Measurements from ENCODE around the gene AK9.

Gene AK9

GRCh38 chr6:109512271-109512817, 178.7 kb downstream of the AK9 start:
- no peak for DNase-seq (ENCODE audit: low read depth in 2 of 2)

- no peak for DNase-seq (ENCODE audit: low read depth in 2 of 2)
Measured at GRCh38 chr6:109511832-109512231, 179.2 kb downstream of the AK9 start.

GRCh38 chr6:109510358-109510757, 180.6 kb downstream of the AK9 start:
- DNase-seq (ENCODE audit: low read depth in 2 of 2), result no peak

GRCh38 chr6:109508166-109508860, 182.7 kb downstream of the AK9 start:
- DNase-seq (ENCODE audit: low read depth in 2 of 2), result no peak

GRCh38 chr6:109507490-109508072, 183.4 kb downstream of the AK9 start:
- DNase-seq (ENCODE audit: low read depth in 2 of 2), result no peak

- DNase-seq (ENCODE audit: low read depth in 2 of 2), result no peak
Measured at GRCh38 chr6:109506841-109507240, 184.2 kb downstream of the AK9 start.

- DNase-seq (ENCODE audit: low read depth in 2 of 2), result no peak
Measured at GRCh38 chr6:109506314-109506713, 184.7 kb downstream of the AK9 start.

GRCh38 chr6:109503327-109504224, 187.4 kb downstream of the AK9 start:
- no peak for DNase-seq (ENCODE audit: low read depth in 2 of 2)

- no peak for DNase-seq (ENCODE audit: low read depth in 2 of 2)
Measured at GRCh38 chr6:109498936-109499335, 192.1 kb downstream of the AK9 start.

GRCh38 chr6:109498052-109498451, 192.9 kb downstream of the AK9 start:
- DNase-seq (ENCODE audit: low read depth in 2 of 2), result no peak

GRCh38 chr6:109496036-109496772, 194.8 kb downstream of the AK9 start:
- DNase-seq (ENCODE audit: low read depth in 2 of 2), result no peak

GRCh38 chr6:109493865-109494264, 197.1 kb downstream of the AK9 start:
- no peak for DNase-seq (ENCODE audit: low read depth in 2 of 2)

- DNase-seq (ENCODE audit: low read depth in 2 of 2), result no peak
Measured at GRCh38 chr6:109491207-109491938, 199.6 kb downstream of the AK9 start.

- DNase-seq (ENCODE audit: low read depth in 2 of 2), result no peak
Measured at GRCh38 chr6:109490713-109491112, 200.3 kb downstream of the AK9 start.

- no peak for DNase-seq (ENCODE audit: low read depth in 2 of 2)
Measured at GRCh38 chr6:109488001-109488400, 203.0 kb downstream of the AK9 start.

- DNase-seq (ENCODE audit: low read depth in 2 of 2), result no peak
Measured at GRCh38 chr6:109486068-109486467, 204.9 kb downstream of the AK9 start.

- no peak for DNase-seq (ENCODE audit: low read depth in 2 of 2)
Measured at GRCh38 chr6:109485266-109485935, 205.6 kb downstream of the AK9 start.

- no peak for DNase-seq (ENCODE audit: low read depth in 2 of 2)
Measured at GRCh38 chr6:109484122-109484521, 206.9 kb downstream of the AK9 start.

- DNase-seq (ENCODE audit: low read depth in 2 of 2), result no peak
Measured at GRCh38 chr6:109483735-109484057, 207.3 kb downstream of the AK9 start.

GRCh38 chr6:109482905-109483734, 207.9 kb downstream of the AK9 start, which contains the start of gene ZBTB24:
Gene ZBTB24 (minus strand): TSS chr6:109483219. CDS start chr6:109482026, 1,193 bp downstream.
- peak; percentile 72 to 88 for DNase-seq (ENCODE audit: low read depth in 2 of 2)

Data from stimulated activated CD4-positive, alpha-beta T cell treated with anti-CD3 and anti-CD28 coated beads, Interleukin-12 subunit alpha, Interleukin-12 subunit beta, amount 100 ng/mL, for 24 hours (primary cell).